IPS-NIHi11 (cell line): ENCODE results near the gene PLXNA1.

Source experiments
- DNase-seq: peaks from one replicate; pipeline ENCODE4 v3.0.0; 2012; ENCODE audit warnings: mixed read lengths, low spot score

Gene PLXNA1

DNA sequence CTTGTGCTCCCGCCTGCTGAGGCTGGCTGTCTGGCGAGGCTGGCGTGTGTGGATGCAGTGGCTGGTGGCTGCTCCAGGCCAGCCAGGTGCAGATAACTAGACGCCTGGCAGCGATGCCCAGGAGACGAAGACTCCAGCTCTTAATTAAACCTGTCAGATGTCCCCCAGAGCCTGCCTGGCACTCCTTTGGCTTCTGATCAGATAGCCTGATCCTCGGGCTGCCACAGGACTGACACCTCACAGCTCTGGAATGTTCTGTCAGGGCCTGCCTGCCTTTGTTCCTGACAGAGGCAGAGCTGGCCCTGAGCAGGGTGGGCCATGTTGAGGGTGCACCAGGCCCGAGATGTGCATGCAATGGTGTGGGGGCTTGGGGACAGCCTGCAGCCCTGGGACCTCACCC is 36.5 kb downstream of the PLXNA1 start:
- DNase-seq, result no peak

DNA sequence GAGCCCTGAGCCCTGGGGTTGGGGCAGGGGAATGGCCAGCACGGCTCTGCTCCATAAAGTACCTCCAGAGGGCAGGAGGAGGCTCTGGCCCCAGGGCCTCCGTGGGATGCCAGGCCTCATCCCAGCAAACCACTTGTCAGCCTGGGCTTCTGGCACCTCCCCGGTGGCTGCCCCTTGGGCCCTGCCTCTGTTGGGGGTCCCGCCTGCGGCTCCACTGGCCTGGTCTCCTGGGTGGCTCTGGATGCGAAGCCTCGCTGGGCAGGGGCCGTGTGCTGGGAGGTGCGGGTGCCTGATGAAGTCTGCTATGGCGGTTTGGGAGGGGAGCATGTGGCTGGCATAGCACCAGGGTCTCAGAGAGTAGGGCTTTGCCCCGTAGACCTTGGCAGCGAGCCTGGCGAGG is 37.6 kb downstream of the PLXNA1 start:
- DNase-seq, result no peak

GRCh38 chr3:127022849-127023248 is 39.9 kb downstream of the PLXNA1 start:
- DNase-seq, result no peak

- no peak for DNase-seq
Measured at GRCh38 chr3:127025456-127025855, 42.5 kb downstream of the PLXNA1 start.

DNA sequence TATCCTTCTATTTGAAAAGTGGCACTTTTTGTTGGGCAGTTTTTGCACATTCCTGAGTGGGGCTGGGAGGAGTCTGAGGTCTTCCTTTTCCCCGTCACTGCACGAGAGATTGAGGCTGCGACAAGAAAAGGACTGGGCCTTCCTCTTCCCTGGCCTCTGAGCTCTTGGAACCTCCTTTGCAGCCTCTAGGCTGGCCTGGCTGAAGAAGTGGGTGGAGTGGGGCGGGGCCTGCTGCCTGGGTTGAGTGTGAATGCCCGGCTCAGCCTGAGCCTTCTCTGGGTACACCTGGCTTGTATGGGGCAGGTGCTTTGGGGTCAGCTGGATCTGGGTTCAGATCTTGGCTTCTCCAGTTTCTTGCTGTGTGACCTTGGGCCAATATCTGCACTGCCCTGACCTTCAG is 43.1 kb downstream of the PLXNA1 start:
- no peak for DNase-seq

- DNase-seq, result no peak
Measured at GRCh38 chr3:127026661-127027060, 43.7 kb downstream of the PLXNA1 start.

DNA sequence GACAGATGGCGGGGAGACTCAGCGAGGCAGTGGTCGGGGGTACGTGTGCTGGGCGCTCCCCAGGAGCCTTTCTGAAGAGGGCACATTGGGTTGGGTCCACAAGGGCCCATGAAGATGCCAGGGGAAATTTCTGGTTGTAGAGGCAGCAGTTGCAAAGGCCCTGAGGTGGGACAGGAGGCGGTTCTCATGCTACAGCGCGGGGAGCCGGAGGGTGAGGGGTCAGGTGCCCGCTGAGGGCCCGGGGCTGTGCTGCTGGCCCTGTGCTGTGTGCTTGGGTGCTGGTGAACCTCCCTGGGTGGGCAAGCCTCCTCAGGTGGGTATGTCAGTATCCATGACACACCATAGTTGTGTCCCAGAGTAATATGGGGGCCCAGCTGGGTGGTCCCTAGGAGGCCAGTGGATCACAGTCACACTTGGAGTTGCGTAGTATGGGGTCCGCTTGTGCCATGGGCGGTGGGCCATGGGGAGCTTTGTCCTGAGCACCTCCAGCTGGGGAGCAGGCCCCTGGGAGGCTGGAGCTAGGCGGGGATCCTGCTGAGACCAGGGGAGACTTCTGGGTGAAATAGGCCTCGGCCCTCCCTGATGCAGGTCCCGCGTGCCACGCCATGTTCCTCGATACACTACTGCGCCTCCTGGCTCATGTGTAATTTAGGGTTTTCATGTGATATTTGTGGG is 44.3 kb downstream of the PLXNA1 start:
- DNase-seq, result no peak

DNA sequence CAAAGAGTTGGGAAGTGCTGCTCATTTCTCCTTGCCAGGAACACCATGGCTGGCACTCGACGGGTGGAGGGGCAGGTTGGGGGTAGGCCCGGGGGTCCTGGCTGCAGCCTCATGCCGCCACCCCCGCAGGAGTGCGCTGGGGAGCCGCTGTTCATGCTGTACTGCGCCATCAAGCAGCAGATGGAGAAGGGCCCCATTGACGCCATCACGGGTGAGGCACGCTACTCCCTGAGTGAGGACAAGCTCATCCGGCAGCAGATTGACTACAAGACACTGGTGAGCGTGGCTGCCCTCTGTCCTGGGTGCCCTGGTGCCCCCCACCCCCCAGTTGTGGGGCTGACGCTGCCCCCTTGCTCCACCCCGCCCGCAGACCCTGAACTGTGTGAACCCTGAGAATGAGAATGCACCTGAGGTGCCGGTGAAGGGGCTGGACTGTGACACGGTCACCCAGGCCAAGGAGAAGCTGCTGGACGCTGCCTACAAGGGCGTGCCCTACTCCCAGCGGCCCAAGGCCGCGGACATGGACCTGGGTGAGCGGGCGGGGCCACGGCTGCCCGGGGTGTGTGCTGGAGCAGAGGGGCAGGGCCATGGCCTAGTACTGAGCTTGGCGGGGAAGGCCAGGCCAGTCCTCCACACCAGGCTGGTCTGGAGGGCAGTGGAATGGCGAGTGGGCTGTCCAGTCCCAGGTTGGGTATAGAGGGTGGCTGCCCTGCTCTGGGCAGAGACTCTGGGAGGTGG is 45.1 kb downstream of the PLXNA1 start:
- DNase-seq, result no peak

DNA sequence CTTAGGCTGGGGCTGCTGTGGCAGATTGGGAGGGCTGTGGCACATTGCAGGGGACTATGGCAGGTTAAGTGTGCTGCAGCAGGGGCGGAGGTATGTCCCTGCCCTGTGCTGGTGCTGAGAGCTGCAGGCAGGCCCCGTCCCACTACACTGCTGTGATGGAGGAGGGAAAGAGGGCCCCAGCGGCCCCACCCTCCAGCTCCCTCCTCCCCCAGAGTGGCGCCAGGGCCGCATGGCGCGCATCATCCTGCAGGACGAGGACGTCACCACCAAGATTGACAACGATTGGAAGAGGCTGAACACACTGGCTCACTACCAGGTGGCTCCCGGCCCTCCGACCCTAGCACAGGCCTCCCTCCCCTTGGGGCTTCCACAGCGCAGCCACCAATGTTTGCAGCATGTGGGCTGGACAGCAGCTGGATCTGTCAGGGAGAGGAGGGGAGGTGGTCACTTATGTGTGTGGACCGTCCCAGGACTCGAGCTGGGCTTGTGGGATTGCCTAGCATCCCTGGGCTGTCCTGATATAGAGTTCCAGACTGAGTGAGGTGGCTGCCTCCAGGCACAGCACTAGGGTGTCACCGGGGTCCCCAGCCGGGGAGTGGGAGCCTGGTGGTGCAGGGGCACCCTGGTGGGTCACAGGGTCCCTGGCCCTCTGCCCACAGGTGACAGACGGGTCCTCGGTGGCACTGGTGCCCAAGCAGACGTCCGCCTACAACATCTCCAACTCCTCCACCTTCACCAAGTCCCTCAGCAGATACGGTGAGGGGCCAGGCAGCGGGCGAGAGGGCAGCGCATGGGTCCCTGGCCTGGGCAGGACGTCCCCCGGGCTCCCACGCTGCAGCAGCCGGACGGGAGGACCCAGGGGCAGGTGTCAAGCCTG is 46.1 kb downstream of the PLXNA1 start:
- no peak for DNase-seq

GRCh38 chr3:127029658-127030507 is 47.0 kb downstream of the PLXNA1 start:
- DNase-seq, result no peak

GRCh38 chr3:127030508-127031412 is 47.8 kb downstream of the PLXNA1 start:
- no peak for DNase-seq

- DNase-seq, result no peak
Measured at GRCh38 chr3:127031413-127031810, 48.5 kb downstream of the PLXNA1 start.

- no peak for DNase-seq
Measured at GRCh38 chr3:127031845-127032244, 48.9 kb downstream of the PLXNA1 start.

- no peak for DNase-seq
Measured at GRCh38 chr3:127032296-127032990, 49.5 kb downstream of the PLXNA1 start.
